LNCAP (cell line): ENCODE results near the gene MMP17.

Experiments
- CTCF ChIP-seq: fragments of 450-650 bp; IDR thresholded peaks from 2 replicates; pipeline ENCODE4 v1.5.1; 2017; ENCODE audit warnings: mild to moderate bottlenecking

Gene MMP17

GRCh38 chr12:131869871-131870418 lies 41.8 kb downstream of the MMP17 start:
- no peak for TF ChIP-seq CTCF

- no peak for TF ChIP-seq CTCF
Measured at GRCh38 chr12:131871677-131872076, 43.5 kb downstream of the MMP17 start.

- no peak for TF ChIP-seq CTCF
Measured at GRCh38 chr12:131872154-131873051, 44.2 kb downstream of the MMP17 start.

- no peak for TF ChIP-seq CTCF
Measured at GRCh38 chr12:131873293-131873692, 45.1 kb downstream of the MMP17 start.

GRCh38 chr12:131882804-131883520 lies 54.8 kb downstream of the MMP17 start:
- no peak for TF ChIP-seq CTCF

- no peak for TF ChIP-seq CTCF
Measured at GRCh38 chr12:131883521-131883900, 55.3 kb downstream of the MMP17 start.

GRCh38 chr12:131885543-131886057 lies 57.4 kb downstream of the MMP17 start:
- no peak for TF ChIP-seq CTCF
